Activated CD8-positive, alpha-beta memory T cell treated with anti-CD3 and anti-CD28 coated beads, Interleukin-2, amount 50 U/mL, for 1 hour (primary cell): ENCODE measurements around the gene SH3D21.

Experiments used
- DNase-seq: peaks from one replicate; pipeline ENCODE4 v3.0.0-alpha.2; 2020; ENCODE audit errors: extremely low read depth

Gene SH3D21

GRCh38 chr1:36358514-36359084 is 52.4 kb downstream of the SH3D21 start:
- DNase-seq, result no peak

DNA sequence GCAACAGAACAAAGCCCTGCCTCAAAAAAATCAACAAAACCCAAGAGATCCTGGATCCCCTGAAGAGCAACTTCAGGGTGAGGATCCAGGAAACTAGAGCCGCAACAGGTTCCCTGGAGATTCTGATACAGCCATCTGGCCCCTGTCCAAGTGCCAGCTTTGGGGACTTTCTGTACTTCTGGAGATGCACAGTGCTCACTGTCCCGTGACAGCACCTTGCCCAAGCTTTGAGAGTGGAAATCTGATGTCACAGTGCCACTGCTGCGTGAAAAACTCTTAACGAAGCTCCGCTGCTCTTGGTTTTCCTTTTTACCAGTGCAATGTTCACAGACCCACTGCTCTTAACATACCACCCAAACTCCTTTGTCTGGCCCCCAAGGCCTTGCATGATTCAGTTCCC is 53.2 kb downstream of the SH3D21 start:
- DNase-seq, result no peak

GRCh38 chr1:36359911-36360550 is 53.9 kb downstream of the SH3D21 start:
- no peak for DNase-seq

- no peak for DNase-seq
Measured at GRCh38 chr1:36365381-36365780, 59.2 kb downstream of the SH3D21 start.

DNA sequence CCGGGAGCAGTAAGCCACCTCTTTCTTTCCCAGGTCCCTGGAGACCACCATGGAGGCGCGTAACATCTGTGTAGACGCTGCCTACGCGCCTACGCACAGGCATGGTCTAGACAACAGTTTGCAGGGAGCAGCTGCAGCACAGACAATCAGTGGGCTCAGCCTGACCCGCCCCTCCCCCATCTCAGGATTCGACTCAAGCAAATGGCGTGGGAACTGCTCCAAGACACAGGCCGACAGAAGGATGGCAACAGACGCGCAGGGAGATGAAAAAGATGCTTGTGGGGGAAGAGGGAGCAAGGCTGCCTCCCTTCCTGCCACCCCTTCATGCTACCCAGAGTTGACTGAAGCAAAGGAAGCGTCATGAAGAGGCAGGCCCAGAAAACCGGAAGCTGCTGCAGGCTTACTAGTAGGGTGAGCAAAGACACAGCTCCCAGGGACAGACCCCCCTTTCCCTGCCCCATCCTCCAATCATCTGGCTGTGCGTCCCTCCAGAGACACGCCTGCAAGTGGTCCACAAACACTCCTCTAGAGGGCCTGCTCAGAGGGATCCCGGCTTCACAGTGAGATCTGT is 60.0 kb downstream of the SH3D21 start:
- peak; percentile 54 for DNase-seq

GRCh38 chr1:36367066-36367465 is 60.9 kb downstream of the SH3D21 start:
- no peak for DNase-seq

DNA sequence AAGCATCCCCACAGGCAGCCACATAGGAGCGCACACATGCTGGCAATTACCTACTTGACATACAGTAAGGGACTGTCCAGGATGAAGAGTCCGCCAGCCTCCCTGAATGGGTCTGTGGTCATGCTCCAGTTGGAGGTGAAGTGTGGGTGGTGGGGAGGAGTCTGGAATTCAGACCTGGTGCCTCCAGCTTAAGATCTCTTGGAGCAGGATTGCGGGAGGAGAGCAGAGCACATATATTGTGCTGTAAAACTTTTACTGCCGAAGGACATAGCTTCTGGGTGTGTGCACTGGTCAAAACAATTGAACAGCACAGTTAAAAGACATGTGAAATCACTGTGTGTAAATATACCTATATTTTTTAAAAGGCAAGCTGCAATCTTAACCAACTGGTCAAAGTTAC is 61.6 kb downstream of the SH3D21 start:
- DNase-seq, result no peak

DNA sequence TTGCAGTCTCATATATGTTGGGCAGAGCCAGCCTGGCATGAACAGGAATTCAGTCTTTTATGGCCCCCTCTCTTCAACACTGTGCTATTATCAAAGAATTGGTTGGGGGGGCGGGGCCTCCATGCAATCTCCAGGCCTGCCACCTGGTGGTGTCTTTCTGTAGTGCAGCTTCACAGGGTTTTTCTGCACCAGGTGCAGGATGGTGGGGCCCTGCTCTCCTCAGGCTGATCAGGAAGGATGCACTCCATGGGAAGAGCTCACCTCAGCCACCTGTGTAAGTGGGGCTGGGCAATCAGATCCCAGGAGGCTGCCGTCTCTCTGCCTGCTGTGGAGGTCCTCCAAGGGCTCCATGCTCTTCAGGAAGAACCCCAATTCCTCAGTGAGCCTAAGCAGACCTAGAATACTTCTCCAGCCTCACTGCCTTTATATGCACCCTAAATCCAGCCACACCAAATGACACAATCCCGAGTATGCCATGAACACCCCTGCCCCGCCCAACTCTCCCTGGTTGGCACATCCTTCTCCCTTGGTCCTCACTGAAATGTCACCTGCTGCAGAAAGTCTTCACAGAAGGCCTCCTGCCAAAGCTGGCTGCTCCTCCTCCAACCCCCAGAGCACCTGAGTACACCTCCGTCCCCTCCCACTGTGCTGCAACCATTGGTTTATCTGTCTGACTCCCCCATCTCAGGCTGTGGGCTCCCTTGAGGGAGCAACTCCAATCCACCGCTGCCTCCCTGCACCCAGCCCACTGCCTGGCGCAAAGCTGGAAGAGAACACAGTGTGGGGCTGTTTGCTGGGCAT is 63.1 kb downstream of the SH3D21 start:
- peak; percentile 53 for DNase-seq
